ENCODE results near the gene HIC2.
"Not testable (repeated sequence)": the region's sequence is repeated elsewhere in the genome, so short reads cannot be mapped to it uniquely, and the experiment has no call there.

Gene HIC2

GRCh38 chr22:21435998-21436810 lies 19.0 kb downstream of the HIC2 start:
- not testable (repeated sequence) for DNase-seq

GRCh38 chr22:21438013-21438412 lies 20.8 kb downstream of the HIC2 start:
- DNase-seq: not testable (repeated sequence)

- not testable (repeated sequence) for DNase-seq
These were observed 23.0 kb downstream of the HIC2 start for GRCh38 chr22:21440018-21440636.

- DNase-seq: not testable (repeated sequence)
These were observed 23.5 kb downstream of the HIC2 start for GRCh38 chr22:21440676-21441075.

DNA sequence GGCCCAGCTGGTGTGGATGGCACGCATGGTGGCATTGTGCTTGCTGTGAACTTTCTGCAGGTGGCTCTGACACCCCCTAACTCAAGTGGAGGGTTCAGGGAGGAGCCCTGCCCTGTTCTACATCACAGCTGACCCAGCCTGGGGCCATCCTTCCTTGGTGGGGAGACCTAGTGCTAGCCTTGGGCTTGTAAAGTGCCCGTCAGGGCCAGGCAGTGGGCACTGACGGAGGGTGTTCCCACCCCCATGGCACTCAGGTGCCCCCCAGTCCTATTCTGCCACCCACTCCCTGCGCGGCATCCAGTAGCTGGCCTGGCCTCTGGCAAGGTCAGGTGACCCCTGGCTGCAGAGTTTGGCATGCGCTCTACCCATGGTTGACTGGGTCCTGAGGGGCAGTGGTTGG lies 24.0 kb downstream of the HIC2 start:
- not testable (repeated sequence) for DNase-seq

DNA sequence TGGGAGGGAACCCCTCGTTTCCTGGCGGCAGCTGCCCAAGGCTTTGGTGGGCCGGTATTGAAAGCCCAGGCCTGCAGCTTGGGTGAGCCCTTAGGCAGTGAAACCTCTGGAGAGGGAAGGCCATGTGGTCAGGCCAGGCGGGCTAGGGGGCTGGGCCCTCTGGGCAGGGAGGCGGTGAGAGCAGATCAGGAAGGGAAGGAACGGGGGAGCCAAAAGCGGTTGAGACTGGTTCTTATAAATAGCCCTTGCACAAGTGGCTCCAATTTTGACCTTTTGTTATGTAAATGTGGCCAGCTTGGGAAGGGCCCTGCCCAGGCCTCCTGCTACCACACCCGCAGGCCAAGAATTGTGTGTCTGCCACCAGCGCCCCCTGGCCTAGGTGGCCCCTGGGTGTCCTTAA lies 25.0 kb downstream of the HIC2 start:
- not testable (repeated sequence) for DNase-seq

DNA sequence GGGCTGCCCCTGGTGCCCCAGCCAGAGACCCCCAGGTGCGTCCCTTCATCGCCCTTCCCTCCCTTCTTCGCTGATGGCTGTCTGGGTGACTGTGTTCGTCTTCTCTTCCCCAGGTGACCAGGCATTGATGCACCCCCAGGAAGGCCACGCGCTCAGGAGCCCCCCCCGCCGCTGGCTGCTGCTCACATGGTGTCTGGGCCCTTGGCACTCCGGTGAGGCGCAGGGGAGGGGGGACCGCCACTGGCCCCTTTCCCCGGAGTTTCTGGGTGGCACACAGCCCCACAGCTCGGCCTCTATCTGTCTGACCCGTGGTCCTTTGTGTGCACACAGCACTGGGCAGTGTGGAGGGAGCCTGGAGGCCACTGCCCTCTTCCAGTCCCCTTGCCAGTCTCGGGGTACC lies 25.5 kb downstream of the HIC2 start:
- not testable (repeated sequence) for DNase-seq

- DNase-seq: no peak
These were observed 26.0 kb downstream of the HIC2 start for GRCh38 chr22:21443057-21443734.

DNA sequence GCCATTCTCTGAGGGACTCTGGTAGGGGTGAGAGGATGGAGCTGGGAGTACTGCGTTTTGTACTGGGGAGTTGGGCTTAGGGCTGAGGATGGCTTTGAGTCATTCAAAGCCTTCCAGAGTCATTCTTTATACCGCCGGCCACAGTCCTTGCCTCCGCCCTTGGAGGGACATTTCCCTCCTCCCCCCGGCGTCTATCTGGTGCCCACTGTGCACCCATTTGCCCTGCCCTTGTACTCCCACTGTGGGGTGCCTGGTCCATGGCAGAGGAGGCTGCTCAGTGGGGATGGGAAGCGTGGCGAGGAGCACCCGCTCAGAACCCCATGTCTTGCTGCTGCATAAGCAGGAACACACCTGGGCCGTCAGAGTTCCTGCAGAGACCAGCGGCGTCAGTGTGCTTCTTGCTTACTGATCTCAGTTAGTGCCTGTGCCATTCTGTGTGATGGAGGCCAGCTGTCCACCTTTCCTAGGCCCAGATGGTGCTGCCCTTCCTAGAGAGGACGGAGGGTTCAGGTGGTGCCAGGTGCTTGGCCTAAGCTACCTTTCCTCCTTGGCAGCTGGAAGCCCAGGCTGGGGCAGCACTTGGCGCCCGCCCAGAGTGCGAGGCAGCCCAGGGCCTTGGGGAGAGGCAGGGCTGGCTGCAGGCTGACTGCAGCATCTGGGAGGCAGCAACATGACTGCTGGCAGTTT lies 26.7 kb downstream of the HIC2 start:
- no peak for DNase-seq

- no peak for DNase-seq
These were observed 27.7 kb downstream of the HIC2 start for GRCh38 chr22:21444701-21445436.

DNA sequence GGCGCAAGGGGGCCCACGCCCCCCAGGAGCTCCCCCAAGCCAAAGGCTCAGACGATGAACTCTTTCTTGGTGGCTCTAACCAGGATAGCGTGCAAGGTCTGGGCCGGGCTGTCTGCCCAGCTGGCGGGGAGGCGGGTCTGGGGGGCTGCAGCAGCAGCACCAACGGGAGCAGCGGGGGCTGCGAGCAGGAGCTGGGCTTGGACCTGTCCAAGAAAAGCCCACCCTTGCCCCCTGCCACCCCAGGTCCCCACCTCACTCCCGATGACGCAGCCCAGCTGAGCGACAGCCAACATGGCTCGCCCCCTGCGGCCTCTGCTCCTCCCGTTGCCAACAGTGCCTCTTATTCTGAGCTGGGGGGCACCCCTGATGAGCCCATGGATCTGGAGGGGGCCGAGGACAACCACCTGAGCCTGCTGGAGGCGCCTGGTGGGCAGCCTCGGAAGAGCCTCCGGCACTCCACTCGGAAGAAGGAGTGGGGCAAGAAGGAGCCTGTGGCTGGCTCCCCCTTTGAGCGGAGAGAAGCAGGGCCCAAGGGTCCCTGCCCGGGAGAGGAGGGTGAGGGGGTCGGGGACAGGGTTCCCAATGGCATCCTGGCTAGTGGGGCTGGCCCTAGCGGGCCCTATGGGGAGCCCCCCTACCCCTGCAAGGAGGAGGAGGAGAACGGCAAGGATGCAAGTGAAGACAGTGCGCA lies 28.4 kb downstream of the HIC2 start:
- no peak for DNase-seq

DNA sequence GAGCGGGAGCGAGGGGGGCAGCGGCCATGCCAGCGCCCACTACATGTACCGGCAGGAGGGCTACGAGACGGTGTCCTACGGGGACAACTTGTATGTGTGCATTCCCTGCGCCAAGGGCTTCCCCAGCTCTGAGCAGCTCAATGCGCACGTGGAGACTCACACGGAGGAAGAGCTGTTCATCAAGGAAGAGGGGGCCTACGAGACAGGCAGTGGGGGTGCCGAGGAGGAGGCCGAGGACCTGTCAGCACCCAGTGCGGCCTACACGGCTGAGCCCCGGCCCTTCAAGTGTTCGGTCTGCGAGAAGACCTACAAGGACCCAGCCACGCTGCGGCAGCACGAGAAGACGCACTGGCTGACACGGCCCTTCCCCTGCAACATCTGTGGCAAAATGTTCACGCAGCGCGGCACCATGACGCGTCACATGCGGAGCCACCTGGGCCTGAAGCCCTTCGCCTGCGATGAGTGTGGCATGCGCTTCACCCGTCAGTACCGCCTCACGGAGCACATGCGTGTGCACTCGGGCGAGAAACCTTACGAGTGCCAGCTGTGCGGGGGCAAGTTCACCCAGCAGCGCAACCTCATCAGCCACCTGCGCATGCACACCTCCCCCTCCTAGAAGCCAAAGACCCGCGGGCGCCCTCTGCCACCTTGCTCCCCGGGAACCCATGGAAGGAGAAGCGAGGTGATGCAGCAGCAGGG lies 29.1 kb downstream of the HIC2 start:
- DNase-seq: no peak

GRCh38 chr22:21446827-21447690 lies 29.9 kb downstream of the HIC2 start:
- DNase-seq: no peak

GRCh38 chr22:21447694-21448402 lies 30.7 kb downstream of the HIC2 start:
- DNase-seq: no peak

DNA sequence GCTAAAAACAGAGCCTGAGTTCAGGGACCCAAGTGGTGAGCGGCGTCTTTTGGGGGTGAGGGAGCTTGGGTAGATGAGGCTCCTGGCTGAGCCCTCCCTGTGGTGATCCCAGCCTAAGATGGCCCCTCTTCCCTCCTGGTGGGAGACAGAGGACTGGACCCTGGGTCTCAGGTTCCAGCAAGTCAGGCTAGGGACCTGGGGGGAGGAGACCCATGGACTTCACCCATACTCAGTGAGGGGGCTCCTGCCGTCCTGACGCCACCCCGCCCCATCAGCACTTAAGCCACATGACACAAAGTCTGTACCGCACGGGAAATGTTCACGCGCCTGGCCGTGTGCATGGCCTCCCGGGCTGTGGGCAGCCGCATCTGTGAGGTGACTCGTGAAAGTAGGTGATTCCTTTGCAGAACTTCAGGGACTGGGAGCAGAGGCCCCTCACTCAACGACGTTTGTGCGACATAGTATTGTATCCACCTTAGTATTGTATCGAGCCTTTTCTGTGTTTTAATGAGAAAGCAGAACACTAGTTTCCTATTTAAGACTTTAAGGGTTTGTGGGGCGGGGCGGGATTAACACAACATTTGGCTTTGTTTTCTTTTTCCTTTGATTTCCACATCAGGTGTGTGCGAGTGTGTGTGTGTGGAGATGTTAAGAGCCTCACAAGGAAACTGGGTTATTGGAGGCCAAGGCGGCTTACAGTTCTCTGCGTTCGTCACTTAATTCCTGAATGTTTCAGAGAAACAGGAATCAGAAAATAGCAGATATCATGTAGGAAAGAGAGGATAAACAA lies 31.7 kb downstream of the HIC2 start:
- no peak for DNase-seq

- DNase-seq: no peak
These were observed 32.6 kb downstream of the HIC2 start for GRCh38 chr22:21449531-21450319.

- DNase-seq: no peak
These were observed 33.2 kb downstream of the HIC2 start for GRCh38 chr22:21450320-21450831.
